ENCODE data around the gene EXOC5.

GRCh38 chr14:57295239-57295638 is 26.5 kb upstream of the EXOC5 start:
- TF ChIP-seq, protein P1, sequence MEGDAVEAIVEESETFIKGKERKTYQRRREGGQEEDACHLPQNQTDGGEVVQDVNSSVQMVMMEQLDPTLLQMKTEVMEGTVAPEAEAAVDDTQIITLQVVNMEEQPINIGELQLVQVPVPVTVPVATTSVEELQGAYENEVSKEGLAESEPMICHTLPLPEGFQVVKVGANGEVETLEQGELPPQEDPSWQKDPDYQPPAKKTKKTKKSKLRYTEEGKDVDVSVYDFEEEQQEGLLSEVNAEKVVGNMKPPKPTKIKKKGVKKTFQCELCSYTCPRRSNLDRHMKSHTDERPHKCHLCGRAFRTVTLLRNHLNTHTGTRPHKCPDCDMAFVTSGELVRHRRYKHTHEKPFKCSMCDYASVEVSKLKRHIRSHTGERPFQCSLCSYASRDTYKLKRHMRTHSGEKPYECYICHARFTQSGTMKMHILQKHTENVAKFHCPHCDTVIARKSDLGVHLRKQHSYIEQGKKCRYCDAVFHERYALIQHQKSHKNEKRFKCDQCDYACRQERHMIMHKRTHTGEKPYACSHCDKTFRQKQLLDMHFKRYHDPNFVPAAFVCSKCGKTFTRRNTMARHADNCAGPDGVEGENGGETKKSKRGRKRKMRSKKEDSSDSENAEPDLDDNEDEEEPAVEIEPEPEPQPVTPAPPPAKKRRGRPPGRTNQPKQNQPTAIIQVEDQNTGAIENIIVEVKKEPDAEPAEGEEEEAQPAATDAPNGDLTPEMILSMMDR (optimal IDR thresholded peaks at IDR 0.05 in 1 of 3, IDR thresholded peaks at IDR 0.05 in 1 of 3, conservative IDR thresholded peaks at IDR 0.05 in 1 of 3; ENCODE audit: extremely low read depth in 1 of 3, insufficient read depth in 2 of 3, low read length in 3 of 3) = no peak
- no peak for TF ChIP-seq EZH2 (IDR thresholded peaks at IDR 0.05; ENCODE audit: low read length)

Data from keratinocyte (primary cell).